ENCODE results near the gene ARHGDIG.

- TF ChIP-seq POLR2A (IDR thresholded peaks at IDR 0.05; ENCODE audit: low read length) = no peak
- no peak for TF ChIP-seq GATA1 (IDR thresholded peaks at IDR 0.05; ENCODE audit: low read depth, low read length)
Measured at GRCh38 chr16:263182-263774, 17.1 kb upstream of the ARHGDIG start.
